OCI-LY3 (cell line): Measurements from ENCODE around the gene ARHGAP15.

ENCODE experiments used
- H2AFZ ChIP-seq: fragments of 200-600, 300-600 bp; shearing (Covaris generic); 2 replicates; pipeline ENCODE4 v1.6.0; 2014; ENCODE audit warnings: antibody characterized with exemption, low read depth, low read length
- H3K27ac ChIP-seq: fragments of 200-600, 300-600 bp; sonication (generic); 2 replicates; pipeline ENCODE4 v1.5.1; 2014; ENCODE audit warnings: mild to moderate bottlenecking, low read length, moderate library complexity, mixed read lengths
- H3K27me3 ChIP-seq: fragments of 200-600, 300-600 bp; sonication (generic); 2 replicates; pipeline ENCODE4 v1.6.1; 2014; ENCODE audit warnings: low read depth, low read length, mixed read lengths
- H3K36me3 ChIP-seq: fragments of 200-600, 300-600 bp; sonication (generic); replicated peaks from 2 replicates; pipeline ENCODE3; 2014; ENCODE audit warnings: low read depth, low read length, mixed read lengths
- H3K4me1 ChIP-seq: fragments of 300-600, 200-600 bp; sonication (generic); 2 replicates; pipeline ENCODE4 v1.6.1; 2014; ENCODE audit warnings: low read length, mixed read lengths
- H3K4me2 ChIP-seq: fragments of 200-600, 300-600 bp; sonication (generic); 2 replicates; pipeline ENCODE4 v1.6.1; 2014; ENCODE audit warnings: low read length, mixed read lengths
- H3K4me3 ChIP-seq: fragments of 300-600, 200-600 bp; sonication (generic); 2 replicates; pipeline ENCODE4 v1.5.1; 2014; ENCODE audit warnings: antibody characterized with exemption, mild to moderate bottlenecking, low read length, moderate library complexity
- H3K79me2 ChIP-seq: fragments of 300-600, 200-600 bp; shearing (Covaris generic); 2 replicates; pipeline ENCODE4 v1.6.1; 2014; ENCODE audit warnings: mild to moderate bottlenecking, low read length, mixed read lengths
- H3K9ac ChIP-seq: fragments of 300-600, 200-600 bp; shearing (Covaris generic); 2 replicates; pipeline ENCODE4 v1.6.0; 2014; ENCODE audit warnings: mild to moderate bottlenecking, low read length, moderate library complexity
- H3K9me3 ChIP-seq: fragments of 200-600, 300-600 bp; shearing (Covaris generic); 2 replicates; pipeline ENCODE4 v1.6.1; 2014; ENCODE audit warnings: low read length, mixed read lengths; ENCODE audit not compliant: insufficient read depth
- H4K20me1 ChIP-seq: fragments of 200-600, 300-600 bp; sonication (generic); 2 replicates; pipeline ENCODE4 v1.6.1; 2016; ENCODE audit warnings: low read length, mixed read lengths; ENCODE audit not compliant: insufficient read depth
- CTCF ChIP-seq: fragments of 200-600, 300-600 bp; sonication (generic); IDR thresholded peaks from 2 replicates; pipeline ENCODE4 v1.5.1; 2014; ENCODE audit warnings: antibody characterized with exemption, low read length, low read depth
- EZH2phosphoT487 ChIP-seq: fragments of 200-600 bp; shearing (Covaris generic); IDR thresholded peaks from 2 replicates; pipeline ENCODE4 v1.6.1; 2018; ENCODE audit warnings: antibody characterized with exemption, mixed run types, low read depth

ARHGAP15 gene

GRCh38 chr2:143686585-143687164, 557.5 kb downstream of the ARHGAP15 start:
- Histone ChIP-seq H4K20me1 (no peaks in the 10 kb centered on the region), H2AFZ (no peak overlapping the region), H3K4me1 (peaks cover 35% of the 10 kb centered on the region), H3K36me3 (peaks cover 3% of the 10 kb centered on the region), H3K4me3 (no peak overlapping the region), H3K9me3 (no peaks in the 10 kb centered on the region), H3K4me2 (peak overlapping the region; percentile 29), H3K9ac (no peak overlapping the region), H3K27me3 (no peaks in the 10 kb centered on the region), H3K79me2 (no peaks in the 10 kb centered on the region), H3K27ac (no peak overlapping the region)
- TF ChIP-seq CTCF (peak; percentile 71), EZH2phosphoT487 (no peak)

DNA sequence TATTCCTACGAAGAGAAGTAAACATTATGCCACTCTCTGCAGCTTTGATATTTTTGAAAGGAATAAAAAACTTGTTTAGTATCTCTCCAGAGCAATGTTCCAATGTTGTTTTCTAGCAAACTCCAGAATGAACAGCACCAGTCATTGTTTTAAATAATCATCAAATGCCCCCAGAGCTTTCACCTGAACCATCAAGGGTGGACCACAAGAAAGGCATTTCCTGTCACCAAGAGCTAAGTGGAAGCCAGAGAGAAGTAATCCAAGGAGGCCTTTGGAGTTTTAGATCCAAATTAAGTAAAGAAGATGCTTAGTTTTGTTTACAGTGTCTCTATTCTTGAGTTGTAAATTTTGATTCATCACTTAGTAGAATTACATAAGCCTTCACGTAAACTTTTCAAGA, 559.0 kb downstream of the ARHGAP15 start:
- Histone ChIP-seq H3K27ac (no peak overlapping the region), H3K79me2 (no peaks in the 10 kb centered on the region), H3K9ac (no peak overlapping the region), H3K9me3 (no peaks in the 10 kb centered on the region), H3K36me3 (peaks cover 3% of the 10 kb centered on the region), H3K4me3 (no peak overlapping the region), H3K27me3 (no peaks in the 10 kb centered on the region), H2AFZ (no peak overlapping the region), H4K20me1 (no peaks in the 10 kb centered on the region), H3K4me1 (peaks cover 24% of the 10 kb centered on the region), H3K4me2 (no peak overlapping the region)
- TF ChIP-seq CTCF (no peak), EZH2phosphoT487 (no peak)

- H3K27me3 ChIP-seq: no peaks in the 10 kb centered on the region
- H3K9me3 ChIP-seq: no peaks in the 10 kb centered on the region
- H3K9ac ChIP-seq: no peak overlapping the region
- H3K36me3 ChIP-seq: peaks cover 3% of the 10 kb centered on the region
- H3K79me2 ChIP-seq: no peaks in the 10 kb centered on the region
- no peak overlapping the region for H3K4me3 ChIP-seq
- no peak overlapping the region for H3K27ac ChIP-seq
- TF ChIP-seq CTCF: no peak
- no peak for TF ChIP-seq EZH2phosphoT487
- no peak overlapping the region for H3K4me2 ChIP-seq
- peaks cover 24% of the 10 kb centered on the region for H3K4me1 ChIP-seq
- H2AFZ ChIP-seq: no peak overlapping the region
- no peaks in the 10 kb centered on the region for H4K20me1 ChIP-seq
Measured at GRCh38 chr2:143688815-143689214, 559.6 kb downstream of the ARHGAP15 start.

DNA sequence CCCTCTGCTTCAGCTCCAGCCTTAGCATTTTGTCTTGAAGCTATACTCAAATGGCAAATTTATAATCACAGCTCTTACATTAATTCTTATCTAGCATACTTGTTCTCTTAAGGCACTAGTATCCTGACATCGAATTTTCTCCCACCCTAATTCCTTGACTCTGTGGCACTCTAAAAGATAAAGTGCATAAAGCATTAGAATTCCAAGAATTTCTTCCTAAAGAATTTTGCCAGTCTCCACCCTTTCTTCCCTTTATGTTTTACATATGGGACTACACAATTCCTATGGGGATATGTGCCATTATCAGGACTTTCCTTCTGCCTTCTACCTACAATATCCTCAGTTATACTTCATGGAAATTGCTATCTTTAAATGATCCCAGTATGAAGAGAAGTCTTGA, 560.3 kb downstream of the ARHGAP15 start:
- peaks cover 24% of the 10 kb centered on the region for H3K4me1 ChIP-seq
- no peak overlapping the region for H2AFZ ChIP-seq
- H3K36me3 ChIP-seq: peaks cover 3% of the 10 kb centered on the region
- H3K27me3 ChIP-seq: no peaks in the 10 kb centered on the region
- H3K4me2 ChIP-seq: no peak overlapping the region
- H3K9ac ChIP-seq: no peak overlapping the region
- no peak overlapping the region for H3K27ac ChIP-seq
- no peaks in the 10 kb centered on the region for H4K20me1 ChIP-seq
- no peak overlapping the region for H3K4me3 ChIP-seq
- H3K79me2 ChIP-seq: no peaks in the 10 kb centered on the region
- H3K9me3 ChIP-seq: no peaks in the 10 kb centered on the region
- TF ChIP-seq CTCF: no peak
